Upper lobe of right lung (tissue), 1 donor: ENCODE results near the gene NT5C3A. TPM values are rescaled to one million over a fixed set of nuclear protein-coding genes. Genes with fewer than 3 reads are reported as not detected.

ENCODE experiments used
- ATAC-seq: fragments of 200-7000 bp; cut with Tn5 transposase; one replicate; pipeline ENCODE4 v1.9.1; 2020; ENCODE audit warnings: mild to moderate bottlenecking, moderate library complexity
- DNase-seq: peaks from one replicate; pipeline ENCODE4 v3.0.0-alpha.2; 2020
- H3K27ac ChIP-seq: fragments of 200-600 bp; one replicate; pipeline ENCODE4 v1.8.0; 2022
- H3K27me3 ChIP-seq: fragments of 200-600 bp; one replicate; pipeline ENCODE4 v1.8.0; 2022; ENCODE audit warnings: mild to moderate bottlenecking
- H3K36me3 ChIP-seq: fragments of 200-600 bp; one replicate; pipeline ENCODE4 v1.8.0; 2022
- H3K4me1 ChIP-seq: fragments of 200-600 bp; one replicate; pipeline ENCODE4 v1.8.0; 2022
- H3K4me3 ChIP-seq: fragments of 200-600 bp; one replicate; pipeline ENCODE4 v1.8.0; 2022; ENCODE audit warnings: mild to moderate bottlenecking
- H3K9me3 ChIP-seq: fragments of 200-600 bp; one replicate; pipeline ENCODE4 v1.8.0; 2022
- intact Hi-C: fragments of 100-400 bp; cut with DNase I; formaldehyde crosslinking; loops from one replicate; pipeline ENCODE4 v1.11.0; 2022
- total RNA-seq: library from RNA; stranded (reverse); fragmentation: NEBNext Ultra II Directional; extraction: Animal tissue kit (Norgen Biotek cat#: 25700); gene quantifications from one replicate; pipeline ENCODE4 v1.2.1, GENCODE V29; 2021
- TF ChIP-seq, protein P1 (sequence below): fragments of 200-600 bp; IDR thresholded peaks from one replicate; pipeline ENCODE4 v1.8.0; 2022; ENCODE audit warnings: antibody characterized with exemption
- donor health status: DM: no; HTN: yes; CAD: no; lungs with severe emphysema.

NT5C3A gene
- total RNA-seq, 1 donor from 2014 or later: 34.0 TPM

DNA sequence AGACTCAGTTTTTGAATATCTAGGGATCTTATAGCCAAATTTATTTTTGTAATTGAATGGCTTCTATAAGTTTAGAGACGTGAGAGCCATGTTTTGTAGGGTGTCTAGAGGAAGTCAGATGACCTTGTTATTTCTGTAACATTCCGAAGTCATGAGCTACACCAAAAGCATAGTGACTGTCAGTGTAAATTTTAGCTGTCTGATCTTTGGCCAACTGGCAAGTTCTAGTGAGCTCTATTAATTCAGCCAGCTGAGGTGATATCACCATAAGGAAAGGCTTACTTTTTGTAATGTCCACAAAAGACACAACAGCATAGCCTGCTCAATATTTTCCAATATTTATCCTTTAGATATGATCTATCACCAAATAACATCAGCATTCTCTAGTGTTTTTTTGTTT, 9.9 kb upstream of the NT5C3A start:
- DNase-seq: no peak

GRCh38 chr7:33070831-33071230, 8.3 kb upstream of the NT5C3A start:
- DNase-seq (no peak), ATAC-seq (no peak)
- H3K4me3 ChIP-seq: no peak overlapping the region
- H3K27me3 ChIP-seq: no peaks in the 10 kb centered on the region
- TF ChIP-seq, protein P1, sequence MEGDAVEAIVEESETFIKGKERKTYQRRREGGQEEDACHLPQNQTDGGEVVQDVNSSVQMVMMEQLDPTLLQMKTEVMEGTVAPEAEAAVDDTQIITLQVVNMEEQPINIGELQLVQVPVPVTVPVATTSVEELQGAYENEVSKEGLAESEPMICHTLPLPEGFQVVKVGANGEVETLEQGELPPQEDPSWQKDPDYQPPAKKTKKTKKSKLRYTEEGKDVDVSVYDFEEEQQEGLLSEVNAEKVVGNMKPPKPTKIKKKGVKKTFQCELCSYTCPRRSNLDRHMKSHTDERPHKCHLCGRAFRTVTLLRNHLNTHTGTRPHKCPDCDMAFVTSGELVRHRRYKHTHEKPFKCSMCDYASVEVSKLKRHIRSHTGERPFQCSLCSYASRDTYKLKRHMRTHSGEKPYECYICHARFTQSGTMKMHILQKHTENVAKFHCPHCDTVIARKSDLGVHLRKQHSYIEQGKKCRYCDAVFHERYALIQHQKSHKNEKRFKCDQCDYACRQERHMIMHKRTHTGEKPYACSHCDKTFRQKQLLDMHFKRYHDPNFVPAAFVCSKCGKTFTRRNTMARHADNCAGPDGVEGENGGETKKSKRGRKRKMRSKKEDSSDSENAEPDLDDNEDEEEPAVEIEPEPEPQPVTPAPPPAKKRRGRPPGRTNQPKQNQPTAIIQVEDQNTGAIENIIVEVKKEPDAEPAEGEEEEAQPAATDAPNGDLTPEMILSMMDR: no peak
- intact Hi-C loops: no loop called here
- no peak overlapping the region for H3K27ac ChIP-seq
- no peaks in the 10 kb centered on the region for H3K36me3 ChIP-seq
- H3K4me1 ChIP-seq: peaks cover 3% of the 10 kb centered on the region
- no peaks in the 10 kb centered on the region for H3K9me3 ChIP-seq

More for the DNA sequence above, 9.9 kb upstream of the NT5C3A start:
- Histone ChIP-seq H3K27ac (no peak overlapping the region), H3K4me1 (peaks cover 3% of the 10 kb centered on the region), H3K4me3 (no peak overlapping the region), H3K27me3 (no peaks in the 10 kb centered on the region), H3K36me3 (no peaks in the 10 kb centered on the region), H3K9me3 (no peaks in the 10 kb centered on the region)
- intact Hi-C loops: no loop called here
- ATAC-seq: no peak
- TF ChIP-seq, protein P1: no peak

DNA sequence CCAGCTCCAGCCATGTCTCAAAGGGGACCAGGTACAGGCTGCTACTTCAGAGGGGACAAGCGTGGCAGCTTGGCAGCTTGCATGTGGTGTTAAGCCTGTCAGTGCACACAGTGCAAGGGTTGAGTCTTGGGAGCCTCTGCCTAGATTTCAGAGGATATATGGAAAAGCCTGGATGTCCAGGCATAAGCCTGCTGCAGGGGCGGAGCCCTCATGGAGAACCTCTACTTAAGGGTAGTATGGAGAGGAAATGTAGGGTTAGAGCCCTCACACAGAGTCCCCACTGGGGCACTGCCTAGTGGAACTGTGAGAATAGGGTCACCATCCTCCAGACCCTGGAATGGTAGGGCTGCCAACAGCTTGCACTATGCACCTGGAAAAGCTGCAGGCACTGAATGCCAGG, 7.7 kb upstream of the NT5C3A start:
- no peak overlapping the region for H3K27ac ChIP-seq
- no peaks in the 10 kb centered on the region for H3K36me3 ChIP-seq
- H3K4me1 ChIP-seq: peaks cover 3% of the 10 kb centered on the region
- no peaks in the 10 kb centered on the region for H3K9me3 ChIP-seq
- TF ChIP-seq, protein P1: no peak
- no peak overlapping the region for H3K4me3 ChIP-seq
- ATAC-seq (no peak), DNase-seq (no peak)
- no peaks in the 10 kb centered on the region for H3K27me3 ChIP-seq
- intact Hi-C loops: no loop called here

DNA sequence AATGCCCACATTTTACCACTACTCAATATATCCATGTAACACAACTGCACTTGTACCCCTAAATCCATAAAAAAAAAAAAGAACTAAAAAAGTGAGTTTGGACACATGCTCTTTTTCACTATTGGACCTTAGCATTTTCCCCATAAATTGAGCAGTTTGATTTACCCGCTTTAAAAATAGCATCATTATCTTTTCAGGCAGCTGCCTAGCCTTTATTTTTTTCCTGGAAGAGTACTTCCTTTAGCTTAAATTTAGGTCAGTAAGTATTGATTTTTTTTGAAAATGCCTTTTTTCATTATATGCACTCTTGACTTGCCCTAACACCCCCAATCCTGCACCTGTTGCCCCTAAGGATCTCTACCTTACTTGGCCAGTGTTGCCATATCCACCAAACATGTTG, 5.3 kb upstream of the NT5C3A start:
- Histone ChIP-seq H3K27me3 (no peaks in the 10 kb centered on the region), H3K4me1 (peaks cover 7% of the 10 kb centered on the region), H3K27ac (no peak overlapping the region), H3K36me3 (no peaks in the 10 kb centered on the region), H3K9me3 (no peaks in the 10 kb centered on the region), H3K4me3 (no peak overlapping the region)
- ATAC-seq (no peak), DNase-seq (no peak)
- intact Hi-C loops: no loop called here
- TF ChIP-seq, protein P1: no peak

DNA sequence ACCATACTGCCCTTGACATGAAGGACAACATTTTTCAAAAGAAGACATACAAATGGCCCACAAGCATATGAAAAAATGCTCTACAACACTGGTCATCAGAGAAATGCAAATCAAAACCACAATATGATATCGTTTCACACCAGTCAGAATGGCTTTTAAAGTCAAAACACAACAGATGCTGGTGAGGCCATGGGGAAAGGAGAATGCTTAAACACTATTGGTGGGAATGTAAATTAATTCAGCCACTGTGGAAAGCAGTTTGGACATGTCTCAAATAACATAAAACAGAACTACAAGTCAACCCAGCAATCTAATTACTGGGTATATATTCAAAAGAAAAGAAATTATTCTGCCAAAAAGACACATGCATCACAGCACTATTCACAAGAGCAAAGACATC, 4.2 kb upstream of the NT5C3A start:
- no peak for ATAC-seq
- no peaks in the 10 kb centered on the region for H3K9me3 ChIP-seq

More for the DNA sequence above, 4.2 kb upstream of the NT5C3A start:
- H3K36me3 ChIP-seq: no peaks in the 10 kb centered on the region
- intact Hi-C loops: no loop called here
- no peak overlapping the region for H3K4me3 ChIP-seq
- TF ChIP-seq, protein P1: no peak
- DNase-seq: no peak
- H3K4me1 ChIP-seq: peaks cover 5% of the 10 kb centered on the region
- no peaks in the 10 kb centered on the region for H3K27me3 ChIP-seq
- no peak overlapping the region for H3K27ac ChIP-seq
